Islet precursor cell (in vitro differentiated cells): Measurements from ENCODE around the gene LILRB2.
"Not testable (repeated sequence)": the region's sequence is repeated elsewhere in the genome, so short reads cannot be mapped to it uniquely, and the experiment has no call there.

Experiments used
- DNase-seq: peaks from one replicate; pipeline ENCODE4 v3.0.0-alpha.2; 2018

Gene LILRB2

GRCh38 chr19:54302257-54302656 lies 21.3 kb upstream of the LILRB2 start:
- DNase-seq = no peak

DNA sequence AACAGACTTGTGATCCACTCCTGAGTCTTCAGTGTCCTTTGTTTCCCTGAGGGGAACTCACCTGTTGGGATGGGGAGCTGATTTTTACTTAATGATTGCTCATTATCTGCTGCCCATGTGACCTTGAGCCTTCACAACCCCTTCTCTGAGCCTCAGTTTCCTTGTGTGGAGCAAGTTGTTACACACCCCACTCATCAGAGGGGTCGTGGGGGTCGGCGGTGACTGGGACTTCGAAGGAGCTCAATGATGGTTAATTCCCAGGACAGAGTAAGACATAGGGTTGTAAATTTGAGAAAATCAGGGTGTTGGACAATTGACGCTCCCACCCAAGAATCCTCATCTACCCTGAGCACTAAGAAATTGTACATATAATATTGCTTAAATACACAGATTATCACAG lies 18.6 kb upstream of the LILRB2 start:
- DNase-seq = no peak

GRCh38 chr19:54299126-54299498 lies 18.2 kb upstream of the LILRB2 start:
- peak; percentile 25 for DNase-seq

DNA sequence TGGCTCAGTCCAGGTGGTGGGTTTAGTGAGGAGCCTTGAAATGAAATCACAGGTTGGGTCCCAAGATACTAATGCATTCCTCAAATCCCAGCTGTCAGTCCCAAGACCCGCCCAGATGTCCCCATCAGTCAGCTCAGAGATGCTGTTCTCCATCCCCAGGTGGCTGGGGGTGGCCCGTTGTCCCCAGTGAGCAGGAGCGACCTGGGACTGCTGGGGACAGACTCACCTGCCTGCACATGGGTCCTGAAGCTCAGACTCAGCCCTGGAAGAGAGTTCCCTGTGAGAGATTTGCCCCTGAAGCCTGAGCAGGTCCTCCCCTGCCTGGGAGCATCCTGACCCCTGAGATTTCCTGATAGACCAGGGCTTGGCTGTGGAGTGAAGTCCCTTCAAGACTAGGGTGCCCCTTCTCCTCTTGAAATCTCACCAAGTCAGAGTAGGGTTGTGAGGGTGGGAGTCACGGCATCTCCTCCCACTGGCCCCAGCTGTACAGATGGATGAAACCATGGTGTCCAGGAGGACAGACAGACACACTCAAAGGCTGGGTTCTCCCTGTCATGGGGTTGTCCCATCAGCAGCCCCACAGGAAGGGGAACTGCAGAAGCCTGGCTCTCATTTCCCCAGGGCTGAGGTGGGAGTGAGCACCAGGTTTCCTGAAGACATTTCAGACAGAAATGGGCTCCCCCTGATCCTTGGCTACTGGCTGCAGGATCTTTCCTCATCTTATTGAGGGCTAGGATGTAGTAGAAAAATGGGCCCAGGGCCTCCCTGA lies 17.6 kb upstream of the LILRB2 start:
- peak; percentile 32 for DNase-seq

DNA sequence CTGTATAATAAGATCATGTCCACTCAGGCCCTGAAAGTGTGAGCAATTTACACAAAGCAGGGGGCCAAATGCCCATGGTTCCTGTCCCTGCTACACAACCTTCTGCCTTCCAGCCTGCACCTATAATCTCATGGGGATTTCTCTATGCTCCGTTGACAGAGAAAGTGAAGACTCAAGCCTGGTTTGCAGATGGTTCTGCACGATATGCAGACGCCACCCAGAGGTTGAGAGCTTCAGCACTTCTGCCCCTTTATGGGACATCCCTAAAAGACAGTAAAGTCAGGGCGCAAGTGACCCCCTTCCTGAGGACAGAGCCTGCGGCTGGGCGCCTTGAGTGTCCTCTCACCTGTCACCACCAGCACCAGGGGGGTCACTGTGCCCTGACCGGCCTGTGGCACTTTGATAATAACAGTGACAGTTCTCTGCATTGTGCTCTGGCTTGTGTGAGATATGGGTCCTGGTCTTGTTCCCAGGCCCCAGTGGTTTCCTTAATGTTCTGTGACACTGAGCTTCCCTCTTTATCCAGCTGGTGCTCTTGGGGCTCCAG lies 16.9 kb upstream of the LILRB2 start:
- no peak for DNase-seq

DNA sequence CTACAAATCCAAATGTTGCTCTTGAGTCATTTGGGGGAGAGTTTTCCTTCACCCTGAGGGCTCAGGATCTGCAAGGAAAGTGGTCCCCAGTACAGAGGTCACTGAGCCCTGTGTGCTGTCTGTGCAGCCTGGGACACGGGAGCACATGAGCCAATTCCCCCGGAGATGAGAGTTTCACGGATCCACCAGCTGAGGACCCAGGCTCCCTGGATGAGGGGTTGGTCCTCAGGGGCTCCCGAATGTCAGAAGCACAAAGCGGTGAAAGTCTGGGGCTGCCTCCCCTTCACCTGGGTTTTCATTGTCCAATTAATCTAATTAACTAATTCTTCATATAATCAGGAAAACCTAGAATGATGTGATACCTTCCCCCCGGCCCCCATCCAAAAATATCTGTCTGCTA lies 13.6 kb upstream of the LILRB2 start:
- DNase-seq = no peak

GRCh38 chr19:54289160-54289559 lies 8.2 kb upstream of the LILRB2 start:
- not testable (repeated sequence) for DNase-seq

- DNase-seq = no peak
Measured at GRCh38 chr19:54287456-54287855, 6.5 kb upstream of the LILRB2 start.

DNA sequence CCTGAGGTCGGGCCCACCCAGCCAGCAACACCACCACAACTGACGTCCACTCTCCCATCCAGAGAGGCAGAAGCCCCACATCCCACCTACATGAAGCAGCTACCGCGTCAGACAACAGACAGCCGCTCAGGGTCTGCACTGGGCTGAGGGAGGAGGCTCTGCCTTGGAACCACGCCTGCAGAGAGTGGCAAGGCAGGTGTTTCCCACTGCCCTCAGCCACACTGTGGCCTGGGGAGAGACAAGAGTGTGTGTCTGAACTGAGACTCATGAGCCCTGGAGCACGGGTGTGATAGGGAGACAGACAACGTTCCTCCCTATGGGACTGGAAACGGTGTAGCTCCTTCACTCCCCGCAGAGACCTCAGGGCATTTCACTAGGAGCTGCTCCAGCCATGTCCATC lies 5.4 kb upstream of the LILRB2 start:
- not testable (repeated sequence) for DNase-seq

GRCh38 chr19:54285427-54286056 lies 4.6 kb upstream of the LILRB2 start:
- not testable (repeated sequence) for DNase-seq

DNA sequence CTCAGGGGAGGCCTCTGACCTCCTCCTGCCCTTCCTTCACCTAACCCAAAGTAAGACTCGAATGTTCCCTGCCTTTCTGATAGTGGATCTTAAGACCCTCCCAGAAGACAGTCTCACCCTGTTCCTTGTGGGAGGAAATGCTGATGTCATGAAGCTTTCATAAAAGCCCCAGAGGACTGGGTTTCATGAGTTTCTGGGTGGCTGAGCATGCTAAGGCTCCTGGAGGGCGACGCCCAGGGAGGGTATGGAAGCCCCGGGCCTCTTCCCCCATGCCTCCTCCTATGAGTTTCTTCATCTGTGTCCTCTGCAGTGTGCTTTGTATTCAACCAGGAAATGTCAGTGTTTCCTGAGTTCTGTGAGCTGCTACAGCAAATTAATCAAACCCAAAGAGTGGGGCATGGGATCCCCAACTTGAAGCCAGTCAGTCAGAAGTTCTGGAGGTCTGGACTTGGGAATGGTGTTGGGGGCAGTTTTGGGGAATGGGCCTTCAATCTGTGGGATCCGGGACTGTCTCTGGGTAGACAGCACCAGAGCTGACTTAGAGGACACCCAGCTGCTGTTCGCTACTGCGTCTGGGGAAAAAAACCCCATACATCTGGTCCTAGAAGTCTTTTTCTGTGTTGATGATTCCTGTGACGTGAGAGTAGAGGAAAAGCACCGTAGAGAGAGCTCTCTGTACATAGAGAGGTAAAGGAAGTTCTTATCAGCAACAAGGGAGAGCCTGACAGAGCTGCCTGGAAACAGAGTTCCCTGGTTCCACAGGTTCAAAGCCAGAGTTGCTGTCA lies 2.0 kb upstream of the LILRB2 start:
- DNase-seq = peak; percentile 35

GRCh38 chr19:54281729-54282075 lies 792 bp upstream of the LILRB2 start:
- DNase-seq = not testable (repeated sequence)

DNA sequence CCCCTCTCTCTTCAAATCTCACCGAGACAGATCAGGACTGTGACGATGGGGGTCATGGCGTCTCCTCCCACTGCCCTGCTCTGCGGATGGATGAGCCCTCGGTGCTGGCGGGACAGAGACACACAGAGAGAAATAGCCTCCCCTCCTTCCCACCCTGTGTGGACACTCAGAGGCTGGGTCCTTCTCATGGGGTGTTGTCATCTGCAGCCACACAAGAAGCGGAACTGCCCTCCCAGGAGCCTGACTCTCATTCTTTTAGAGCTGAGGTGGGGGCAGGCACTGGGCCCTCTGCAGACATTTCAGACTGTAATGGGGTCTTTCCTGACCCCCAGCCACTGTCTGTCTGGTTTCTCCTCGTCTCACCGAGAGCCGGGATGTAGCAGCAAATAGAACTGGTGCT lies 469 bp downstream of the LILRB2 start:
- not testable (repeated sequence) for DNase-seq

DNA sequence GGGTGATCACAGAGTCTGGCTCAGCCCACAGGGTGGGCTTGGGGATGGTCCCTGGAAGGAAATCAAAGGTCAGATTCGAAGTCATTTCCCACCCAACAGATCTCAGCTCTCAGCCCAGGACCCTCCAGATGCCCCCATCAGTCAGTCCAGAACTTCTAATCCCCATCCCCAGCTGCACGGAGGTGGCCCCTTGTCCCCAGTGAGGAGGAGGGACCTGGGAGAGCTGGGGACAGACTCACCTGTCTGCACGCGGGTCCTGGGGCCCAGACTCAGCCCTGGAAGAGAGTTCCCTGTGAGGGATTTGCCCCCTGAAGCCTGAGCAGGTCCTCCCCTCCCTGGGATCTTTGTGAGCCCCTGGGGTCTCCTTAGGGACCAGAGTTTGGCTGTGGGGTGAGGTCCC lies 885 bp downstream of the LILRB2 start:
- DNase-seq = not testable (repeated sequence)

DNA sequence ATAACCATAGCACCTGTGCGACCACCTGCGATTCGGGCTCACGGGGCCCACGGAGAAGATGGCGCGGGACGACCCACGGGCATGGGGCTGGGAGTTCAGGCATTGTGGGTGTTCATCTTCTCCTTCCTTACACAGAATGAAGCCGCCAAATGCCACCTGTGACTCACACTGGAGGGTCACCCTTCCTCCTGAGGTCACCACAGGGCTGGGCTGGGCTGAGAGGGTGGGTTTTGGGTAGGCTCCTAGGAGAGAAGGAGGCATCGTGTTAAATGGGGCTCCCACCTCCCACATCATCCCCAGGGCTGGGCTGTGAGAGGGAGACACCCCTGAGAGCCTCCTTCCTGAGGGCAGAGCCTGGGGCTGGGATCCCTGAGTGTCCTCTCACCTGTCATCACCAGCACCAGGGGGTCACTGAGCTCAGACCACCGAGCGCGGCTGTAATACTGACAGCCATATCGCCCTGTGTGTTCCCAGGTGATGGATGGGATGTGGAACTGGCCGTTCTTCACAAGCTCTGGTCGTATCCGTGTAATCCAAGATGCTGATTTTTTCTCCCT lies 1.4 kb downstream of the LILRB2 start:
- DNase-seq = no peak

DNA sequence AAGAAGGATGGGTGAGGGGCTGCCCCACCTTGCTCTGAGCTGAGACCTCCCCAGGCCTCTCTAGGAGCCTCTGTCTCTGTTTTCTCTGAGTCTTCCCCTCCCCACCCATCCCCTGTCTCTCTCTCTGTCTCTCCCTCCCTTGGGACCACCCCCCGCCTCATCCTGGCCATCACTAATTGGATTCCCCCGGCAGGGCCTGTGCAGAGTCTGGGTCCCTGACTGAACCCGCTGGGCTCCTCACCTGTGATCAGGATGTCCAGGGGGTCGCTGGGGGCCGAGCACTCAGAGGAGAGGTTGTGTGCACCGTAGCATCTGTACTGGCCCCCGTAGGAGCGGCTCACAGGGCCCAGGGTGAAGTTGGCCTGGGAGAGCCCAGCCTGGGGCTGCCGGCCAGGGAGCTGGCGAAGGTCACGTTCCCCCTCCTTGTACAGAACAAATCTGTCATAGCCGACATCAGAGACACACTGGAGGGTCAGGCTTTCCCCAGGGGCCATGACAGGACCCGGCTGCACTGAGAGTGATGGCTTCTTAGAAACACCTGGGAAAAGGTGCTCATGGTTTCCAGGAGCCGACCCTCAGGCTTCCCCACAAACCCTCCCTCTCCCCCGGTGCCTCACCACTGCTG lies 2.2 kb downstream of the LILRB2 start:
- peak; percentile 42 for DNase-seq

- DNase-seq = peak; percentile 24
Measured at GRCh38 chr19:54278056-54278455, 2.9 kb downstream of the LILRB2 start.

DNA sequence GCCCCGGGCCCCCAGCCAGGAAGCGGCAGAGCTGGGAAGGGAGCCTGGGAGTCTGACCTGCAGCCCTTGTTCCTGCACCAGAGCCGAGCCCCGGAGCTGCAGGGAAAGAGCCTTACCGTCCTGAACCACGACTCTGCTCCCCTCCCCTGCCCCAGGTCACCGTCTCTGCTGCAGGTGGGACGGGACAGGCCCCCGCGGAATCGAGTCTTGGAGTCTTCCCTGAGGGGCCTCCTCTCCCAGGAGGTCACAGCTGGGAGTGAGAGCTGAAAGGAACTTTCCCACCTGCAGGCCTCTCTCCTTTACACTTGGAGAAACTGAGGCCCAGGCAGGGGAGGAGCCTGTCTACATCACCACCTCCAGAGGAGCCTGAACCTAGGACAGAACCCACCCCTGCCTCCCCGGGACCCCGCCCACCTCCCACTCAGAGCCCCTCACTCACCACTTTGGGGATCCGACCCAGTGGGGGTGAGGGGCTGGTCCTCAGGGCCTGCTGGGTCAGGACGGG lies 3.7 kb downstream of the LILRB2 start:
- DNase-seq = peak; percentile 19

DNA sequence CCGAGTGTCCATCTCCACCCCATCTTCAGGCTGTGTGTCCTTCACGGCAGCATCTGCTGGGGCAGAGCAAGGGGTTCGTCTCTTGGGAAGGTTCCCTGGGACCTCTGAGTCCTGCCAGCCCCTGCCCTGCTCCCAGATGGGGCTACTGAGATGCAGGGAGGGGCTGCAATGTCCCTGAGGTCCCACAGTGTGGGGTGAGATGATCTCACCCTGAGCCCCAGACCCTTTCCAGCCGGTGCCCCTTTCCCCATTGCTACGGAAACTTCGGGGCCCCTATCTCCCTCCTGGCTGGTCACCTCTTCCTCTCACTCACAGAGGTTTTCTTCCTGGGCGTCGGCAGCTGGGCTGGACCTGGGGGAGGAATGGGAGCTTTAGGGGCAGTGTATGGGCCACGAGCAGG lies 5.0 kb downstream of the LILRB2 start:
- DNase-seq = peak; percentile 43

- DNase-seq = peak; percentile 22
Measured at GRCh38 chr19:54274516-54274915, 6.4 kb downstream of the LILRB2 start.

GRCh38 chr19:54273821-54274220 lies 7.1 kb downstream of the LILRB2 start:
- DNase-seq = no peak

DNA sequence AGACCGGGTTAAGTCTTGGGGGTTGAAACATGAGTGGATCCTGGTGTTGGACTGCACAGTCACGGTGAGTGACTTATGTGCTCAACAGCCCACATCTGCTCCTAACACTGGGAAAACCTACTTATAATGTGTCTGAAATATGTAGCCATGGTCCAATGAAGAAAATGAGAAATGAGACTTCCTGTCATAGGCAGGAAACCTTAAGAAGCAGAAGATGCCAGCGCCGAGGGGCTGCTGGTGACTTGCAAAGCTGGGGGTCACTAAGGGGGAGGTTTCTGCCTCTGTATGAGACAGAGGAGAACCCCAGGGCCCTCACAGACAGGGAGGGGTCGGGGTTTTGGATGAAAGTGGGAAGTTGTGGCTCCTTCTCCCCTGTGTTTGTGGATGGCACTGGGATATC lies 8.7 kb downstream of the LILRB2 start:
- DNase-seq = peak; percentile 40

GRCh38 chr19:54271587-54271986 lies 9.3 kb downstream of the LILRB2 start:
- peak; percentile 4 for DNase-seq
